Tibial nerve (tissue), 4 donors: ENCODE measurements around the gene CLIP4. TPM values are rescaled to one million over a fixed set of nuclear protein-coding genes. Genes with fewer than 3 reads are reported as not detected.

Source experiments
- DNase-seq, 2 donors: peaks; one replicate each; pipeline ENCODE4 v3.0.0-alpha.2; 2019; ENCODE audit warnings: low spot score in 2 of 2
- H3K27ac ChIP-seq, 4 donors: fragments of 200-600 bp; sonication (generic) in 3 of 4; one replicate each; pipeline ENCODE4 v1.5.1; 2017 to 2019; ENCODE audit warnings: mild to moderate bottlenecking in 1 of 4
- H3K27me3 ChIP-seq, 2 donors: fragments of 200-600 bp; sonication (generic) in 1 of 2; one replicate each; pipeline versions ENCODE4 v1.5.1 to v1.6.0; 2017 to 2019
- H3K36me3 ChIP-seq, 3 donors: fragments of 200-600 bp; sonication (generic); one replicate each; pipeline ENCODE4 v1.5.1; 2018 to 2019
- H3K4me1 ChIP-seq, 4 donors: fragments of 200-600 bp; sonication (generic) in 3 of 4; one replicate each; pipeline ENCODE4 v1.5.1; 2017 to 2019
- H3K4me3 ChIP-seq, 4 donors: fragments of 200-600 bp; sonication (generic) in 3 of 4; one replicate each; pipeline ENCODE4 v1.5.1; 2017 to 2019; ENCODE audit warnings: mild to moderate bottlenecking in 1 of 4, moderate library complexity in 1 of 4
- H3K9me3 ChIP-seq, 4 donors: fragments of 200-600 bp; sonication (generic) in 3 of 4; one replicate each; pipeline ENCODE4 v1.5.1; 2017 to 2019
- EP300 ChIP-seq, 2 donors: sonication (generic); formaldehyde crosslinking; IDR thresholded peaks; one replicate each; pipeline ENCODE4 v1.6.1; 2017; ENCODE audit warnings: antibody characterized with exemption in 2 of 2, mild to moderate bottlenecking in 1 of 2
- POLR2A ChIP-seq, 2 donors: fragments of 450-650 bp; IDR thresholded peaks; one replicate each; pipeline ENCODE4 v1.6.1; 2017; ENCODE audit warnings: antibody characterized with exemption in 2 of 2, mild to moderate bottlenecking in 2 of 2, moderate library complexity in 2 of 2
- WGBS, 2 donors: methylation state at CpG; one replicate each; pipeline ENCODE4 v1.1.5; 2018; 5-methylcytosine and 5-hydroxymethylcytosine counted together
- total RNA-seq, 4 donors: library from RNA; depleted of rRNA; stranded (reverse); fragments of >200 nt; gene quantifications; one replicate each; pipeline ENCODE4 v1.1.0, GENCODE V29; 2016
- TF ChIP-seq, protein P1 (sequence below), 5 experiments: fragments of 200-600 bp in 3 of 5; fragments of 450-650 bp in 2 of 5; sonication (generic) in 3 of 5; IDR thresholded peaks; one replicate each; pipeline ENCODE4 v1.5.1; 2016 to 2019; ENCODE audit warnings: antibody characterized with exemption in 5 of 5, mild to moderate bottlenecking in 3 of 5, moderate library complexity in 2 of 5

CLIP4 gene
- total RNA-seq, 4 donors from 2014 or later, result 71.4 to 98.6 (median 91.2) TPM

DNA sequence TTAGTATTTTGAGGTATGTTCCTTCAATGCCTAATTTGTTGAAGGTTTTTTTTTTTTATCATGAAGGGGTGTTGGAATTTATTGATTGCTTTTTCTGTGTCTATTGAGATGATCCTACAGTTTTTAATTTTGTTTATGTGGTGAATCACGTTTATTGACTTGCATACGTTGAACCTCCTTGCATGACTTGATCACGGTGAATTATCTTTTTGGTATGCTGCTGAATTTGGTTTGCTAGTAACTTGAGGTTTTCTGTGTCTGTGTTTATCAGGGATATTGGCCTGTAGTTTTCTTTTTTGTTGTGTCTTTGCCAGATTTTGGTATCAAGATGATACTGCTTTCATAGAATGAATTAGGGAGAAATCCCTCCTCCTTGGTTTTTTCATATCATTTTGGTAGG lies 23.9 kb downstream of the CLIP4 start:
- Histone ChIP-seq H3K36me3 (peaks cover 0 to 66% (median 0%) of the 10 kb centered on the region in 3 donors), H3K9me3 (peaks cover 0 to 11% (median 3%) of the 10 kb centered on the region in 4 donors), H3K4me3 (no peak overlapping the region), H3K27me3 (no peaks in the 10 kb centered on the region), H3K27ac (no peak overlapping the region), H3K4me1 (peaks cover 0 to 14% (median 0%) of the 10 kb centered on the region in 4 donors)
- WGBS, 2 donors, result 95 to 100% methylated on average over 3 of the region's 3 CpGs
- no peak for DNase-seq
- TF ChIP-seq EP300 (IDR thresholded peaks at IDR 0.05) (no peak), POLR2A (IDR thresholded peaks at IDR 0.05) (no peak)
- TF ChIP-seq, protein P1, sequence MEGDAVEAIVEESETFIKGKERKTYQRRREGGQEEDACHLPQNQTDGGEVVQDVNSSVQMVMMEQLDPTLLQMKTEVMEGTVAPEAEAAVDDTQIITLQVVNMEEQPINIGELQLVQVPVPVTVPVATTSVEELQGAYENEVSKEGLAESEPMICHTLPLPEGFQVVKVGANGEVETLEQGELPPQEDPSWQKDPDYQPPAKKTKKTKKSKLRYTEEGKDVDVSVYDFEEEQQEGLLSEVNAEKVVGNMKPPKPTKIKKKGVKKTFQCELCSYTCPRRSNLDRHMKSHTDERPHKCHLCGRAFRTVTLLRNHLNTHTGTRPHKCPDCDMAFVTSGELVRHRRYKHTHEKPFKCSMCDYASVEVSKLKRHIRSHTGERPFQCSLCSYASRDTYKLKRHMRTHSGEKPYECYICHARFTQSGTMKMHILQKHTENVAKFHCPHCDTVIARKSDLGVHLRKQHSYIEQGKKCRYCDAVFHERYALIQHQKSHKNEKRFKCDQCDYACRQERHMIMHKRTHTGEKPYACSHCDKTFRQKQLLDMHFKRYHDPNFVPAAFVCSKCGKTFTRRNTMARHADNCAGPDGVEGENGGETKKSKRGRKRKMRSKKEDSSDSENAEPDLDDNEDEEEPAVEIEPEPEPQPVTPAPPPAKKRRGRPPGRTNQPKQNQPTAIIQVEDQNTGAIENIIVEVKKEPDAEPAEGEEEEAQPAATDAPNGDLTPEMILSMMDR (IDR thresholded peaks at IDR 0.05), result no peak

DNA sequence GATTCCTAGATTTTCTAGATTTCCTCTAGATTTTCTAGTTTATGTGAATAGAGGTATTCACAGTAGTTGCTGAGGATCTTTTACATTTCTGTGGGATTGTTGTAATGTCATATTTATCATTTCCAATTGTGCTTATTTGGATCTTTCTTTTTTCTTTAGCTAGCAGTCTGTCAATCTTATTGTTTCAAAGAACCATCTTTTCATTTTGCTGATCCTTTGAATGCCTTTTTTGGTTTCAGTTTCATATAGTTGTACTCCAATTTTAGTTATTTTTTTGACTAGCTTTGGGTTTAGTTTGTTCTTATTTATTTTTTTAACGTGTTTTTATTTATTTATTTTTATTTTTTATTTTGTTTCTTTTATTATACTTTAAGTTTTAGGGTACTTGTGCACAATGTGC lies 24.5 kb downstream of the CLIP4 start:
- no peaks in the 10 kb centered on the region for H3K27me3 ChIP-seq
- peaks cover 0 to 66% (median 0%) of the 10 kb centered on the region in 3 donors for H3K36me3 ChIP-seq
- H3K4me1 ChIP-seq, result peaks cover 0 to 14% (median 0%) of the 10 kb centered on the region in 4 donors
- H3K9me3 ChIP-seq, result peaks cover 0 to 11% (median 3%) of the 10 kb centered on the region in 4 donors
- no peak overlapping the region for H3K4me3 ChIP-seq
- DNase-seq, result no peak
- no peak overlapping the region for H3K27ac ChIP-seq
- no peak for TF ChIP-seq EP300 (IDR thresholded peaks at IDR 0.05)
- TF ChIP-seq, protein P1 (IDR thresholded peaks at IDR 0.05), result no peak
- no peak for TF ChIP-seq POLR2A (IDR thresholded peaks at IDR 0.05)
- 64 to 67% methylated on average over 1 of the region's 1 CpG for WGBS, 2 donors

DNA sequence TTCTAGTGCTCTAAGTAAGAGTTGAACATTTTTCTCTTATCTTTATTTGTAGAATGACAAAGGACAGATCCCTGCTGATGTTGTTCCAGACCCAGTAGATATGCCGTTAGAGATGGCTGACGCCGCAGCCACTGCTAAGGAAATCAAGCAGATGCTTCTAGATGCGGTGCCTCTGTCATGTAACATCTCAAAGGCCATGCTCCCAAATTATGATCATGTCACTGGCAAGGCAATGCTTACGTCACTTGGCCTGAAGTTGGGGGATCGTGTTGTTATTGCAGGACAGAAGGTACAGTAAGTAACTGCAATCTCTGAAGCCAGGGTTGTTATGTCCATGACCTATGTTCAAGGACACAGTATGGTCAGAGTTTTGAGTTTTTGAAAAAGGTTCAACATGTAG lies 28.4 kb downstream of the CLIP4 start:
- peaks cover 0 to 45% (median 0%) of the 10 kb centered on the region in 3 donors for H3K36me3 ChIP-seq
- no peak overlapping the region for H3K27ac ChIP-seq
- 96% methylated on average over 6 of the region's 6 CpGs for WGBS, 2 donors
- DNase-seq, result no peak
- H3K9me3 ChIP-seq, result peaks cover 0 to 5% (median 1%) of the 10 kb centered on the region in 4 donors
- H3K27me3 ChIP-seq, result no peaks in the 10 kb centered on the region
- TF ChIP-seq POLR2A (IDR thresholded peaks at IDR 0.05) (no peak), EP300 (IDR thresholded peaks at IDR 0.05) (no peak)
- TF ChIP-seq, protein P1 (IDR thresholded peaks at IDR 0.05), result no peak
- H3K4me3 ChIP-seq, result no peak overlapping the region
- H3K4me1 ChIP-seq, result peaks cover 0 to 14% (median 0%) of the 10 kb centered on the region in 4 donors

DNA sequence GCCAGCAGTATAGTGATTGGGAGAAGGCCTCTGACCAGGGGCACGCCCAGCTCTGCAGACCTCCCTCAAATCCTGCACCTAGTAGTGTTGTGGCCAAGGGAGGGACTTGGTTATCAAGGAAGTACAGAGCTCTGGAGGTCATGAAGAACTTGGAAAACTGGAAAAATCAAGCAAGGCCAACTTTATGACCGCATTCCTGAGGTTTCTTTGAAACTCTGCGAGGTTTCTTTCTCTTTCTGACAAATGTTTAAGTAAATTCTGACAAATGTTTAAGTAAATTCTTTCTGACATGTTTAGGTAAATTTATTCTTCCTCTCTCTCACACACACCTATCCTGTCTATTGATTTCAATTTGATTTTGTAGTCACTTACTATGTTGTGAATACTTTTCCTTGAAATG lies 31.0 kb downstream of the CLIP4 start:
- 88 to 91% methylated on average over 3 of the region's 3 CpGs for WGBS, 2 donors

DNA sequence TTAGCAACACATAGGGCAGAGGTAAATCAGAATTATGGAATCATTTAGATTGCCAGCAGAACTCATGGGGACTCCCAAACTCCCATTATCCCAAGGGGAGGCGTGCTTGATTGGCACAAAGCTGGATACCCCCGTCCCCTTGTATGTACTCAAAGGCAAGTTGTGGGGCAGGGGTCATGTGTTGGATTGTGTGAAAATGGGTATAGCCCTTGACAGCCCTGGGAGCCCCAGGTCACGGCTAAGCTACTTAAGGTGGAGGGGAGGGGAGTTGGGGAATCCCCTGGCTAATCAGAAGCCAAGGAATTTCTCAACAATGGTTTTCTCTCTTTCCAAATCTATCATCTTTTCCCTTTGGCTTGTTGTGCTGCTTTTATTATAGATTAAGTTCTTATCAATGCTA lies 32.7 kb downstream of the CLIP4 start:
- no peaks in the 10 kb centered on the region for H3K4me1 ChIP-seq
- H3K4me3 ChIP-seq, result no peak overlapping the region
- no peak overlapping the region for H3K27ac ChIP-seq
- H3K9me3 ChIP-seq, result no peaks in the 10 kb centered on the region
- peaks cover 1 to 56% (median 2%) of the 10 kb centered on the region in 3 donors for H3K36me3 ChIP-seq
- WGBS, 2 donors, result 76 to 83% methylated on average over 3 of the region's 3 CpGs
- no peaks in the 10 kb centered on the region for H3K27me3 ChIP-seq
- DNase-seq, result no peak
- TF ChIP-seq, protein P1 (IDR thresholded peaks at IDR 0.05), result no peak
- TF ChIP-seq POLR2A (IDR thresholded peaks at IDR 0.05) (no peak), EP300 (IDR thresholded peaks at IDR 0.05) (no peak)

More for the DNA sequence above, 31.0 kb downstream of the CLIP4 start:
- H3K4me3 ChIP-seq, result no peak overlapping the region
- H3K36me3 ChIP-seq, result peaks cover 0 to 43% (median 0%) of the 10 kb centered on the region in 3 donors
- no peak for DNase-seq
- no peak for TF ChIP-seq POLR2A (IDR thresholded peaks at IDR 0.05)
- TF ChIP-seq EP300 (IDR thresholded peaks at IDR 0.05), result no peak
- TF ChIP-seq, protein P1 (IDR thresholded peaks at IDR 0.05), result no peak
- no peak overlapping the region for H3K27ac ChIP-seq
- H3K27me3 ChIP-seq, result no peaks in the 10 kb centered on the region
- H3K4me1 ChIP-seq, result peaks cover 0 to 14% (median 0%) of the 10 kb centered on the region in 4 donors
- no peaks in the 10 kb centered on the region for H3K9me3 ChIP-seq
